Testis (tissue), 2 donors: ENCODE data around the gene ZNF48.

Source experiments
- CTCF ChIP-seq, 3 experiments: fragments of 450-650 bp in 2 of 3; fragments of 200-600 bp in 1 of 3; sonication (generic) in 1 of 3; IDR thresholded peaks; one replicate each; pipeline ENCODE4 v1.5.1; 2016 to 2019; ENCODE audit warnings: antibody characterized with exemption in 3 of 3, mild to moderate bottlenecking in 2 of 3, moderate library complexity in 1 of 3
- POLR2A ChIP-seq: fragments of 450-650 bp; IDR thresholded peaks from one replicate; pipeline ENCODE4 v1.6.1; 2017; ENCODE audit warnings: antibody characterized with exemption, mild to moderate bottlenecking, moderate library complexity

DNA sequence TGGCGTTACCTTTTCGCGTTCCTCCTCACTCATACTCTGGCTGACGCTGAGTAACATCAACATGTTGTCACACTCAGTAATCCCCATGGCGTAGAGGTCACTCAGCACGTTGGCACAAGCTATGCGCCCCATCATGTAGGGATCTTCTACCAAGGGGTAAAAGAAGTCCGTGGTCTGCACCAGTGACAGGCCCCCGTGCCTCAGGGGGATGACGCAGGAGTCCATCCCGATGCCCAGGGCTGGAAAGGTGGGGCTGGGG, 49.9 kb downstream of the ZNF48 start:
- TF ChIP-seq POLR2A, result no peak
- TF ChIP-seq CTCF (IDR thresholded peaks at IDR 0.05), result no peak
